Stimulated activated CD8-positive, alpha-beta memory T cell treated with anti-CD3 and anti-CD28 coated beads, Interleukin-15, amount 100 ng/mL, for 24 hours (primary cell): ENCODE results near the gene AFAP1L1.

Experiments
- DNase-seq: peaks from one replicate; pipeline ENCODE4 v3.0.0-alpha.2; 2020; ENCODE audit warnings: low read depth

AFAP1L1 gene

DNA sequence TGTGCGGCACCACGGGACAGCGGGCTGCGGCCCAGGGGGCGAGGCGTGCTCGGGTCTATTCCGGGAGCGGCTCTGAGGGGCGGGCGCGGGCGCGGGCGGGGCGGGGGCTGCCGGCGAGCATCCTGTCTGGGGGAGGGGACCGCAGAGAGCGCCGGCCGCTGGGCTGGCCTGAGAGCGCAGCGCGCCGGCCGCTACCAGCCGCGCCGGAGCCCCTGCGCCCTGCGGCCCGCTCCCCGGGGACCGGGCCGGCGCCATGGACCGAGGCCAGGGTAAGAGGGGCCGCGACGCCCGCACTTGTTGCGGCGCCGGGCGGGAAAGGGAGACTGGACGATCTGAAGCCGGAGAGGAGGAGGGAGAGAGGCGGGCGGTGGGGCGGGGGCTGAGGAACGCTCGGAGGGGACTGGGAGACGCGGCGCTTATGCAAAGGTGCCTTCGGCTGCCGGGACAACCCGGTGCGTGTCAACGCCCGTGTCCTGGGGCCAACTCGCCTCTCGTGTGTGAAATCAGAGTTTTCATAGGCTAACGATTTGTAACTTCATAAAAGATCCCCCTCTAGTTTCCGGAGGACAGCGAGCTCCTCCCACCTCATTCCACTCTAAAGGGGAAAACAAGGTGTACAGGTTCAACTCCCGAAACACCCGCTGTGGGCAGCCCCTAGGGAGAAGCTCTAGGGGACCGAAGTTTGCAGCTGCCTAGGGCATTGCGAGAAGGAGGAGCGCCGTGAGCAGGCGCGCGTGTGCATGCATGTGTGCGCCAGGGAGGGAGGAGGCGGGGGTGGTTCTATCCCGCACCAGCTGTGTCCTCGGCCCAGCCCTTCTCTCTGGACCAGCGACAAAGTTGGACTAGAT, at the start of gene AFAP1L1:
AFAP1L1 (plus strand) TSS at position 144 of the 848 bp plus-strand sequence; CDS start at position 254, 110 bp downstream.
- DNase-seq: no peak

DNA sequence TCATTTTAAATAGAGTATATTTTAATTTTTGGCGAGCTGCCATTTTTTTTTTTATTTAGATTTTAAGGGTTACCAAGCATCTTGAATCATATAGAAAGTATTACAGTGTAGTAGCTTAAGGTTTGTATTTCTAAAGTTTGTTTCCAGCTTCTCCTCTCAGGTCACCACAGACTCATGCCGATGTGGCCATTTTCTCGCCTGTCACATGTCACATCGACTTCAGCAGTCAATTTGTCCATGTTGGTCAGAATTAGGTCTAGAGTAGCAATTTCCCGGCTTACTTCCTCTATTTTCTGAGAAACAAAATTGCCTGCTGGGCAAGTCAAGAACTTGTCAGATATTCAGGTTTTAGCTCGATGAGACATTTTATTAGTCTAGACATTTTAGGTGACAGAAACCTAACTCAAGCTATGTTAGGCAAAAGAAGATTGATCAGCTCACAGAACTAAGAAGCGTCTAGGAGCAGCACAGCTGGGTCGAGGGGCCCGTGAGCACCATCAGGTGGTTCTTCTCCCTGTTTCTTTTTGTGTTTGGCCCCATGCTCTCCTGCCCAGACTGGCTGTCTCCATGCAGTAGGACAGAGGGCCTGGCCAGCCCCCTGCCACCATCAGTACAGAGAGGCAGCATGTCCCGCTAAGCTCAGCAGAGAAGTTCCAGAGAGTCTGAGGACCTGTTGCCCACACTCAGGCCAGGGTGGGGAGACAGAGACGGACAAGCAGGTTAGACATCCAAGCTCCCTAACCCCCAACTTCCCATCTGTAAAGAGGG, 48.4 kb upstream of the AFAP1L1 start:
- no peak for DNase-seq

DNA sequence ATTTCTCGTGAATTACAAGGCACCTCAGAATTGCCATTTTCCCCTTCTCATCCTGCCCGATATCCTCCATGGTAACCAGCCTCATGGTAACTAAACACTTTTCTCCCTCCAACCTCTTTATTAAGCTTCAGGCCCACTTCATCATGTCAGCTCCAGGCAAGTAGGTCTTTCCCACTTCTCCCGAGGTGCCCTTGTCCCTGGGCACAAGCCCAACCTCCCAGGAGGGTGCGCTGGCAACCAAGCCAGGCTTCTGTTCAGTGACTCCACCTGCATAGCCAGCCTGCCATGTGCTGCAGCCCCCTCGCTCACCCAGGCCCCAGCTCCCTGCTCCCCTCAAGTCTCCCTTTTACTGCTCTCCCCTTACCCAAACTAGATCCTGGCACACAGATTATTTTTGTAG, 47.4 kb upstream of the AFAP1L1 start:
- DNase-seq: no peak

- DNase-seq: no peak
Measured at GRCh38 chr5:149227168-149227826, 44.4 kb upstream of the AFAP1L1 start.

DNA sequence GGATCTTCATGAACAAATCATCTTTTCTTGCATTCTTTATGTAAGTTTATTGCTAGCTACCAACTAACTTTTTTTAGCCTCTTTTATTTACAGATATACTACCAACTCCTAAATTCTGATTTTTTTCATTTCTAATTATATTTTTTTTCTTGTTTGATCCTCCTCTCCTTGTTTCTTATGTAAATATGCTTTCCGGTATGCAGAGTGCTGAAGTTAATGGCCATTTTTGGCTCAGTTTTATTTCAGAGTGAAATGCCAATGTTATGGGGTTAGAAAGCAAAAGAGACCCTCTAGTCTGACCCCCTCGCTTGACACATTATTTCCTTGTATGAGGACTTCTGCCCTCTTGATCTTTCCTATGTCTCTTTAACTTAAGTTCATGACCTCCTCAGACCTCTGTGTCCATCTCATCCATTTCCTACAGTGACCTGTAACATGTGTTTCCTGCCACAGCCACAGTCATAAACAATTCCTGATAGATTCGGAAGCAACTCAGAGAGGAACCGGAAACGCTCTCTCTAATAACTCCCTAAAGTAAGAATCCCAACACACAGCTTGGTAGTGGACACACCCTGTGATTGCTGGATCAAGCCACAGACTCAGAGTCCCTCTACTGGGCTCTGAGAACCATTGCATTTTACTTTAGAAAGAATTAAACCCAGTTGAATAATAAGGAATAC, 42.9 kb upstream of the AFAP1L1 start:
- DNase-seq: no peak

GRCh38 chr5:149229298-149229937, 42.2 kb upstream of the AFAP1L1 start:
- DNase-seq: no peak

GRCh38 chr5:149235841-149236240, 35.8 kb upstream of the AFAP1L1 start:
- no peak for DNase-seq

GRCh38 chr5:149237662-149238061, 34.0 kb upstream of the AFAP1L1 start:
- DNase-seq: no peak

- no peak for DNase-seq
Measured at GRCh38 chr5:149238540-149238939, 33.1 kb upstream of the AFAP1L1 start.

DNA sequence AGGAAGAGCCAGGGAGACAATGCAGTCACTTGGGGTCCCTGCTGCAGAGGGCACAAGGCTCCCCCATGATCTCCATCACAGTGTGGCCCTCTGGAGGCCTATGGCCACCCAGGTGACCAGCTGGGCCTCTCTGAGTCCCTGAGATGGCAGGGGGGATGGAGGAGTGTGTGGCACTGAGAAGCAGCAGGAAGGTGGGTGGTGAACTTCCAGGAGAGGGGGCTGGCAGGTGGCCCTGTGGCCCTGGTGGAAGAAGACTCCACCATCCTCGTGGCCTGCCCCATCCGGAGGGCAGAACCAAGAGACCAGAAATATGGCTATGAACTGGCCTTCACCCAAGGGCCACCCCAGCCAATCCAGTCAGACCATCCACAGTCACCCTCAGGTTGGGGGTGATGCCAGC, 31.7 kb upstream of the AFAP1L1 start:
- no peak for DNase-seq

- DNase-seq: peak; percentile 21
Measured at GRCh38 chr5:149240354-149240998, 31.2 kb upstream of the AFAP1L1 start.

DNA sequence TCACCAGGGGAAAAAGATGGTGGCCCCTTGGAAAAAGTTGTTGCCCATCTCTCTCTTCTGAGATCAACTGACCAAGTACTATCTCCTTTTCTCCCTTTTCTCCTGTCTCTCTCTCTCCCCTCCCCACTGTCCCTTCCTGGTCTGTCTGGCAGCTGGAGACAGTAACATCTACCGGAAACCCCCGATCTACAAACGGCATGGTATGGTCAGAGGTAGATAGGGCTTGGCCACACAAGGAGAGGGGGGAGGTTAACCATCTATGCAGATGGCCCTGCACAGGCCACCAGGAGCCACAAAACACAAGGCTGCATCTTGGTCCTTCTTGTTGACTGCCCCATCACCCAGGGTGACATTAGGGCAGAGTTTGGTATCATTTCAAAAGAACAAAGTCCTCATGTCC, 29.3 kb upstream of the AFAP1L1 start:
- no peak for DNase-seq

GRCh38 chr5:149246906-149247305, 24.8 kb upstream of the AFAP1L1 start:
- no peak for DNase-seq

- DNase-seq: no peak
Measured at GRCh38 chr5:149247726-149248125, 23.9 kb upstream of the AFAP1L1 start.

DNA sequence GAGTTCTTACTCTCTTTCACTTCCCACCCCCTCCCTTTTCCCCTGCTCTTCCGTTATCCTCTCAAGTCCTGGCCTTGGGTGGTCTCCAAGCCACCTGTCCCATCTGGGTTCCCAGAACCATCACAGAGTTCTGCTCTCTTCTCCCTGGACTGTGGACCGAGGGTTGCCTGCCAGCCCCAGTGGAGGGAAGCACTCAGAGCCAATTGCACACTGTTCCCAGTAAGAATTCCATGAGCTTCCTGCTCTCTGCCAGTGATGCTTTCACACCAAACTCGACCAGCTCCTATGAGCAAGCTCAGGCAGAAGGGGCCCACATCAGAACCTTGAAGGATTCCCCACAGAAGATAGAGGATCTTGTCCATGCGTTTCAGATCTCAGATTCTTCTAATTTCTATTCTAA, 20.1 kb upstream of the AFAP1L1 start:
- DNase-seq: no peak

DNA sequence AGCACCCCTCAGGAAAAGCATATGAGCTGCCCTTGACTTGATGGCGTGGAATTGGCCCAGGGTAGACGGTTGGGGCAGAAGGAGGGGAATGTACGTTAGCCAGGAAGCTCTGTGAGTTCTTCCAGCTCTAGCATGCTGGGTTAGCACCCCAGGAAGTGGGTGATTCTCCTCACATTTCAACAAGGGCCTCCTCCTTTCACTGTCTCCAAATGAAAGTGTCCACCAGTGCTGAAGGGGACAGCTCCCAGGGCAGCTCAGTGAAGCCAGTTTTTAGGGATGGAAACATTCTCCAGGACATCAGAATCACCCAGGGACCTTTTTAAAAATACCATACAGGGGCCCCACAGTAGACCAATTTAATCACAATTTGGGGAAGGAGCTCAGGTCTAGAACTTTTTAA, 17.2 kb upstream of the AFAP1L1 start:
- no peak for DNase-seq

DNA sequence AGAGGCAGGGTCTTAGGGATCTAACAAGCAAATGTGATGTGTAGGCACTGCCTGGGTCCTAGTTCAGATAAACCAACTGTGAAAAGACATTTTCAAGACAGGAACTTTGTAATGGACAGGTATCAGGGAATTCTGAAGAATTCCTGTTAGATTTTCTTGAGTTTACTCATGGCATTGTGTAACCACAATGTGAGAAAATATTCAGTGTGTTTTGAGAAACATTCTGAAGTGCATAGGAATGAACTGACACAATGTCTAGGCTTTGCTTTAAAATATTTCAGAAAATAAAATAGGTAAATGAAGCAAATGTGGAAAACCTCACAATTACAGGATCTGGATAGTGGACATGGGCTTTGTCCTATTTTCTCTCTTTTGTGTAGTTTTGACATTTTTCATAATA, 15.2 kb upstream of the AFAP1L1 start:
- no peak for DNase-seq

GRCh38 chr5:149257131-149257530, 14.5 kb upstream of the AFAP1L1 start:
- DNase-seq: no peak

DNA sequence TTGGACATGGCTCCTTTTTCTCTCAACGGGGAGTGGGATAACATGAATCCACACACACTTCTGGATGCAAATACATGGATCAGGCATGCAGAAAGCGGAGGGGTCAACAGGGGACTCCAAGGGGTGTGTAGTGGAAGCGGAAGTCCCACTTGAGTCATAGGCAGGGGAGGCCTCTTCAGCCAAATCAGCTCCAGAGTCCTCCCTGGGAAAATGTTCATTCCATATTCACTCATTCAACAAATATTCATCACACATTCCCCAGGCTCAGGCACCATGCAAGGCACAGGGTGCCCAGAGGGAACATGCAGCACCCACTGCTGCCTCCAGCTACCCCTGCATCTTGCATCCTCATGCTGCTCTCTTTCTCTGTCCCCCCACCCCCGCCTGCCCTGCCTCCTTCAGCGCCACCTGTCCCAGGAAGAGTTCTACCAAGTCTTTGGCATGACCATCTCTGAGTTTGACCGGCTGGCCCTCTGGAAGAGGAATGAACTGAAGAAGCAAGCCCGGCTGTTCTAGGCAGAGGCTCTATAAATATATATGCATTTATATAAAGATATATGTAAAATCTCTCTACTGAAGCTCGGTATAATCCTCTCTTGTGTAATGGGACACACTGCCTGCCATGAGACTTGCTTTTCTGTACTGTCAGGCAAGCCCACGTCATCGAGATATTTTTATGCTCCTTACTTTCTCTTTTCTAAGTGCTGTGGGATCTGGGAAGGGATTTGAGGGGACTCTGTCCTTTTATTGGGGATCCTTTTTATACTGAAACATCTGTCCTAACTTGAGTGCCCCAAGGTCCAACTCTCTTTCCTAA, 13.6 kb upstream of the AFAP1L1 start:
- DNase-seq: no peak

DNA sequence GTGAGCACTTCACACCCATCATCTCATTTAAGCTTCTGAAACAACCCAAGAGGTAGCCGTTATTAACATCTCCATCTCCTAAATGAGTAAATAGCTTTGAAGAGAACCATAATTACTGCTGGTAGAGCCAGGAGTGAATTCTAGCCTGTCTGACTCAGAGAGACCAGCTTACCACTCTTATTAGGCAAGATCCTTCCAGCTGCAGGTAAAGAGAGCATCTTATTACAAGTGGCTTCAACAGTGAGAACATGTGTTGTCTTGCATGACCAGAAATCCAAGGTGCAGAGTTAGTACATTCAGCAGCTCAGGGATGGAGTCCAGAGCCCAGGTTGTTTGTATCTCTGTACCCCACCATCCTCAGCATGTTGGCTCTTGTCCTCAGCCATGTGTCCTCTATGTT, 10.9 kb upstream of the AFAP1L1 start:
- DNase-seq: no peak
